GM15510 (cell line): ENCODE results near the gene MX1.

Experiments
- POLR2A ChIP-seq: IDR thresholded peaks from 3 replicates; pipeline ENCODE4 v1.6.1; 2011; ENCODE audit warnings: borderline replicate concordance; ENCODE audit not compliant: insufficient read length; ENCODE audit errors: extremely low read depth

The MX1 gene

GRCh38 chr21:41482301-41482700 is 56.3 kb downstream of the MX1 start:
- no peak for TF ChIP-seq POLR2A

GRCh38 chr21:41482980-41483379 is 56.9 kb downstream of the MX1 start:
- no peak for TF ChIP-seq POLR2A

GRCh38 chr21:41483415-41483814 is 57.4 kb downstream of the MX1 start:
- no peak for TF ChIP-seq POLR2A

- TF ChIP-seq POLR2A = no peak
These were observed 57.9 kb downstream of the MX1 start for GRCh38 chr21:41483973-41484372.

GRCh38 chr21:41487082-41487481 is 61.0 kb downstream of the MX1 start:
- no peak for TF ChIP-seq POLR2A

- no peak for TF ChIP-seq POLR2A
These were observed 62.0 kb downstream of the MX1 start for GRCh38 chr21:41488080-41488479.

GRCh38 chr21:41489329-41489728 is 63.3 kb downstream of the MX1 start:
- no peak for TF ChIP-seq POLR2A

- no peak for TF ChIP-seq POLR2A
These were observed 64.3 kb downstream of the MX1 start for GRCh38 chr21:41490330-41490729.

- TF ChIP-seq POLR2A = no peak
These were observed 65.4 kb downstream of the MX1 start for GRCh38 chr21:41491412-41491811.

GRCh38 chr21:41494242-41494641 is 68.2 kb downstream of the MX1 start:
- no peak for TF ChIP-seq POLR2A

GRCh38 chr21:41497008-41497407 is 71.0 kb downstream of the MX1 start:
- TF ChIP-seq POLR2A = no peak

- TF ChIP-seq POLR2A = no peak
These were observed 71.7 kb downstream of the MX1 start for GRCh38 chr21:41497788-41498187.

- TF ChIP-seq POLR2A = no peak
These were observed 73.9 kb downstream of the MX1 start for GRCh38 chr21:41499920-41500319.

- no peak for TF ChIP-seq POLR2A
These were observed 74.3 kb downstream of the MX1 start for GRCh38 chr21:41500363-41500762.

GRCh38 chr21:41500931-41501381 is 74.9 kb downstream of the MX1 start:
- no peak for TF ChIP-seq POLR2A

GRCh38 chr21:41501919-41502318 is 75.9 kb downstream of the MX1 start:
- no peak for TF ChIP-seq POLR2A

- TF ChIP-seq POLR2A = no peak
These were observed 77.3 kb downstream of the MX1 start for GRCh38 chr21:41503331-41503730.
